GM18907 (cell line): ENCODE results near the gene UGT8.
"Not testable (repeated sequence)": the region's sequence is repeated elsewhere in the genome, so short reads cannot be mapped to it uniquely, and the experiment has no call there.

Experiments used
- ATAC-seq: cut with Tn5 transposase; IDR thresholded peaks from one replicate; pipeline ENCODE4 v1.9.1; 2021; ENCODE audit warnings: mild to moderate bottlenecking, moderate library complexity; ENCODE audit not compliant: unreplicated experiment

Gene UGT8

GRCh38 chr4:114601304-114602052 is 2.9 kb downstream of the UGT8 start:
- peak; percentile 31 for ATAC-seq

DNA sequence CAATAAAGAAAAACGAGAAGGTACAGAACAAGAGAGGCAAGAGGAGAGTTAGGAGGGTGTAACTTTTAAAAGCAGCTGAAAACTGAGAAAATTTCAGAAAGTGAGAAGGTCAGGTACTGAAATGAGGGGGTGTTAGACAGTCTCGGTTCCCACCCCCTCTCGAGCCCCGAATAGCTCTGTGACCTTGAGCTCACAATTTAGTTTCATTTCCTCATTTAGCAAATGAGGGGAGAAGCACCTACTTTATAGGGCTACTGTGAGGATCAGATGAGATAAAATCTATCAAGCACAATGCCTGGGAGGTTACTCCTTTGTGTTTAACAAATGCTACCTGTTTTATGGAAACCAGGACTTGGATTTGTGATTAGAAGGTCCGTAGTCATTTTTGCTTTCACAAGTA is 4.9 kb downstream of the UGT8 start:
- peak; percentile 97 for ATAC-seq

GRCh38 chr4:114606245-114606644 is 7.6 kb downstream of the UGT8 start:
- no peak for ATAC-seq

- ATAC-seq, result no peak
These were observed 8.4 kb downstream of the UGT8 start for GRCh38 chr4:114607056-114607455.

DNA sequence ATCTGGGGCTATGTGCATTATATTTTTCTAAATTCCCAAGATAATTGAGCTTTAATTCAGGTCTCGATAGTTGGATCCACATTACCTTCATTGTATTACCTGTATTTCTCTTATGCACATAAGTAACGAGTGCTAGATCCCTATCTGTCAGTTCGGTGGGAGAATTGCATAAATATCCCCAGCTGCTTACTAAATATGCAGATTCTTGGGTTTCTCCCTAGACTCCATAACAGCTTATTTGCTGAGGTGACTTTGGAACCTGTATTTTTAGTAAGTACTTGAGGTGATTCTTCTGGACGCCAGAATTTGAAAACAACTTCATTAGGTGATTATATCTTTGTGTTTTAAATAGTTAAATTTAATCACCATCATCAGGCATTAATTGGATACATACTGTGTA is 15.0 kb downstream of the UGT8 start:
- no peak for ATAC-seq

GRCh38 chr4:114615435-114615834 is 16.8 kb downstream of the UGT8 start:
- ATAC-seq, result peak; percentile 94

GRCh38 chr4:114616036-114616435 is 17.4 kb downstream of the UGT8 start:
- not testable (repeated sequence) for ATAC-seq

DNA sequence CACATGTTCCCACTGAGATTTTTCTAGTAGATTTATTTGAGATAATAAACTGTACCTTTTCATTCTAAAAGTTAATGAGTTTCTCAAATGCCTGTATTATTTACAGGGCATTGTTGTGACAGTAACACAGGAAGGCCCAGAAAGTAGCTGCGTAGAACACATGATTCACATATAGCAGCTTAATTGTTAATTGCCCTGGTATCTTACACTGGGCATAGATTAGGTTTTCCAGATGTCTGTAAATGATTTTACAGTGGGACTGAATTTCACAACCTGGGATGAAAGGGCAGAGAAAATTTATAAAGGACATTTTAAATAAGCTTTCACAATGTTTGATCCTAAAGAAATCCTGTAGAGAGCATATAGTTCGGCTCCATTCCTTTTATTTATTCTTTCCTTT is 27.6 kb downstream of the UGT8 start:
- ATAC-seq, result no peak

DNA sequence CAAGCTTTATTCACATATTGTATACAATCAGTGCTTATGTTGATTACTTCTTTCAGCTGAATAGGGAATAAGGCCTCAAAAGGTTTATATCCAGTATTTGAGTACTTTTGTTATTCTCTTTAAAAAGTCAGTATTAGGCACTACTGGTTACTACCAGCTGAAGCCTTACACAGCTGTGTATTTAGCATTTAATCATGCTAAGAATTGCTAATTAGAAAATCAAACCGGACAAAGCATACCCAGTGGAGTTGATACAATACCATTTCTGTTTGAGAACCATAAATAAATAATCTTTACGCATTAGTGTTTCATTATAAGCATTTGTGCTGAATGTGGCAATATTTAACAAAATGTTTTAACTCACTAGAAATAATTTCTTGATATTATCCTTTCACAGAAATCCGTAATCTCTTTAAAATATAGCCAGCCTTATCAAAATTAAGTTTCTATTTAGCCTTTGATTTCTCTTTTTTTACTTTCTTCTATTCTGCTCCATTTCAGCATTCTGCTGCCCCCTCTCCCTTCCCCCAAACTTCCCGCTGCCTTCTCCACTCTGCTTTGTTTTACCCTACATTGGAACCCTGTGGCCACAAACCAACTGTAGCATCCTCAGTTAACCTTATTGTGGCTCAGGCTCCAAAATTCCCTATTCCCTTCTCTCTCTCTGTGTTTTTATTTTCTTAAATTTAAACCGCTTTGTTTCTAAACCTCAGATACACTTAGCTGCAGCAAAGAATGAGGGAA is 37.8 kb downstream of the UGT8 start:
- no peak for ATAC-seq

GRCh38 chr4:114642173-114642780 is 43.7 kb downstream of the UGT8 start:
- ATAC-seq, result no peak

DNA sequence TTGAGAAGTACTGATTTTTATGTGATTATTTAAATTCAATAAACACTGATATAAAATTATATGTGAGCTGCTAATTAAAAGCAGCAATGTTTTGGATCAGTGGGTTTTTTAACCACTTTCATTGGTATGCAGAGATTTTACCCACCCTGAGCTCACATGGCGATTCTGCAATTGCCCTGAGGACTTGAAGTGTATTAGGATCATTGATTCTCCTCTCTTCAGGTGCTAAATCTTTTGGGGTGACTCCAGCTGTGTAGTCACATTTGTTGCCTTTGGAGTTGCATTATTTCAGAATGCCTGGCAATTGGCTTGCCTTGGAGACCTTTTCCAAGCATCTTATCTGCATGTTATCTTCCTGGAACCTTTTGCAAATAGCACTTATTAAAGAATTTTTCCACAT is 51.3 kb downstream of the UGT8 start:
- ATAC-seq, result no peak

- no peak for ATAC-seq
These were observed 55.1 kb downstream of the UGT8 start for GRCh38 chr4:114653675-114654074.

GRCh38 chr4:114654592-114654991 is 56.0 kb downstream of the UGT8 start:
- no peak for ATAC-seq

GRCh38 chr4:114658179-114658578 is 59.6 kb downstream of the UGT8 start:
- ATAC-seq, result no peak

DNA sequence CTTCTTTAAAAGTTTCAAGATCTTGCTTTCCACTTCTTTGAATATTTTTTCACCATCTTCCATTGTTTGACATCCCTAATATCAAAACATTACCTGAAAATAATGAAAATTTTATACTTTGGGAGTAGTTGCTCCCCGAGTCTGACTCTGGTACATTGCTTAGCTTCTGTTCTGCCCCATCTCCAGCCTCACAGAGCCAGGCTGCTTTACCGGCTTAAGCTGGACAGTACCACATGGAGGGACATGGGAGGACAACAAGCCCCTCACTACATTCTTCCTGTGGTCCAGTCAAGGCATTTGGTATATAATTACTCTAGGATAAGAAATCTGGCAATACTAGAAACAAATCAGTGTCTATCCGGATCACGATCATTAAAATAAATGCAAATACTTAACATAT is 60.2 kb downstream of the UGT8 start:
- no peak for ATAC-seq

GRCh38 chr4:114659386-114660008 is 60.9 kb downstream of the UGT8 start:
- ATAC-seq, result peak; percentile 97

- no peak for ATAC-seq
These were observed 64.5 kb downstream of the UGT8 start for GRCh38 chr4:114663083-114663482.

- ATAC-seq, result no peak
These were observed 70.0 kb downstream of the UGT8 start for GRCh38 chr4:114668577-114668976.

DNA sequence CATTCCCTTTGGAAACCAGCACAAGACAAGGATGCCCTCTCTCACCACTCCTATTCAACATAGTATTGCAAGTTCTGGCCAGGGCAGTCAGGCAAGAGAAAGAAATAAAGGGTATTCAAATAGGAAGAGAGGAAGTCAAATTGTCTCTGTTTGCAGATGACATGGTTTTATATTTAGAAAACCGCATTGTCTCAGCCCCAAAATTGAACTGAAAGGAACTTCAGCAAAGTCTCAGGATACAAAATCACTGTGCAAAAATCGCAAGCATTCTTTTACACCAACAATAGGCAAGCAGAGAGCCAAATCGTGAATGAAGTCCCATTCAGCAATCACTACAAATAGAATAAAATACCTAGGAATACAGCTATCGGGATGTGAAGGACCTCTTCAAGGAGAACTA is 72.1 kb downstream of the UGT8 start:
- not testable (repeated sequence) for ATAC-seq

DNA sequence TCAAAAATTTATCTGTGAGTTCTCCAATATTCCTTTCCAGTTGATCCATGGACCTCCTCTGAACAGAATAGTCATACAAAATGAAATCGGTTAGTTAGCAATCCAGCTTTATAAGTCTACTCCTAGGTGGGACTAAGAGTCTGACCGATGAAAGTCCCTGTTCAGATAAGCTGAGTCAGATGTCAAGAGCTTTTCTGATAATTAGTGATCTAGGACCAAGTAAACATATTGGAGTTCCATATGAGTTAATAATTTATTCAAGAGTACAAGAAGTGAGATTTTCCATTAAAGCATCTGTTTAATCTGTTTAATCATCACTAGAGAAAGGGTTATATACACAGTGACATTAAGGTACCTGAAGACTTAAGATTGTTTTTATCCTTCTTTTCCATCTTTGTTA is 74.7 kb downstream of the UGT8 start:
- no peak for ATAC-seq

- ATAC-seq, result no peak
These were observed 75.5 kb downstream of the UGT8 start for GRCh38 chr4:114674080-114674479.
